OCI-LY7 (cell line): ENCODE measurements around the gene CLEC3B.

Experiments used
- EZH2phosphoT487 ChIP-seq: fragments of 200-600 bp; sonication (generic); IDR thresholded peaks from 2 replicates; pipeline ENCODE4 v1.6.1; 2018; ENCODE audit warnings: low read depth, borderline replicate concordance, mild to moderate bottlenecking, mixed run types, antibody characterized with exemption, low read length, moderate library complexity, mixed read lengths
- TF ChIP-seq, protein P1 (sequence below): fragments of 200-600 bp; sonication (generic); conservative IDR thresholded peaks from 2 replicates; pipeline ENCODE4 v1.5.1; 2014; ENCODE audit warnings: mild to moderate bottlenecking, antibody characterized with exemption, low read length, moderate library complexity, mixed read lengths

DNA sequence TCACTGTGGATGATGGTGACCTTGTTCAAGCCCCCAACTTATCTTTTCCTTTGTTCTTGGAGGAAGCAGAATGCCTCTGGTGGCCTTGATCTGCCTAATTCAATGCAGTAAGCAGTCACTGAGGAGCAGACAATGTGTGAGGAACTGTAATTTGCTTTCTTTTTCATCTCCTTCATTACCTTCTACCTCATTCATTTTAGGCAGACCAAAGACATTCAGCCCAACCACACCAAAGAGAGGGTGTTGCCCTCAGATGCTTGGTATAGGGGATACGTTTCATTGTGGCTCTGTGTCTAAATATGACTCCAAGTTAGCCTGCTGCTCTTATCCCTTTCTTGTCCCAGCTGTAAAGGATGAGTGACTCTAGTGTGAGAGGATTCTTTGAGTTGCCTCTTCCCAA is 34.8 kb upstream of the CLEC3B start:
- TF ChIP-seq, protein P1, sequence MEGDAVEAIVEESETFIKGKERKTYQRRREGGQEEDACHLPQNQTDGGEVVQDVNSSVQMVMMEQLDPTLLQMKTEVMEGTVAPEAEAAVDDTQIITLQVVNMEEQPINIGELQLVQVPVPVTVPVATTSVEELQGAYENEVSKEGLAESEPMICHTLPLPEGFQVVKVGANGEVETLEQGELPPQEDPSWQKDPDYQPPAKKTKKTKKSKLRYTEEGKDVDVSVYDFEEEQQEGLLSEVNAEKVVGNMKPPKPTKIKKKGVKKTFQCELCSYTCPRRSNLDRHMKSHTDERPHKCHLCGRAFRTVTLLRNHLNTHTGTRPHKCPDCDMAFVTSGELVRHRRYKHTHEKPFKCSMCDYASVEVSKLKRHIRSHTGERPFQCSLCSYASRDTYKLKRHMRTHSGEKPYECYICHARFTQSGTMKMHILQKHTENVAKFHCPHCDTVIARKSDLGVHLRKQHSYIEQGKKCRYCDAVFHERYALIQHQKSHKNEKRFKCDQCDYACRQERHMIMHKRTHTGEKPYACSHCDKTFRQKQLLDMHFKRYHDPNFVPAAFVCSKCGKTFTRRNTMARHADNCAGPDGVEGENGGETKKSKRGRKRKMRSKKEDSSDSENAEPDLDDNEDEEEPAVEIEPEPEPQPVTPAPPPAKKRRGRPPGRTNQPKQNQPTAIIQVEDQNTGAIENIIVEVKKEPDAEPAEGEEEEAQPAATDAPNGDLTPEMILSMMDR: no peak
- TF ChIP-seq EZH2phosphoT487: no peak
